Neural progenitor cell (in vitro differentiated cells): ENCODE measurements around the gene TBP. TPM values are rescaled to one million over a fixed set of nuclear protein-coding genes. Genes with fewer than 3 reads are reported as not detected.
A peak's percentile ranks its signal among the peaks of the same experiment; 100 is the strongest.

Source experiments
- DNase-seq: peaks from one replicate; pipeline ENCODE4 v3.0.0-alpha.2; 2016; ENCODE audit warnings: low spot score
- H2AFZ ChIP-seq: fragments of 200-600 bp; sonication (generic); replicated peaks from 2 replicates; pipeline ENCODE4 v1.6.1; 2016; ENCODE audit warnings: antibody characterized with exemption
- H3F3A ChIP-seq: fragments of 200-600 bp; sonication (generic); 2 replicates; pipeline ENCODE4 v1.6.1; 2016; ENCODE audit warnings: antibody characterized with exemption, low read depth
- H3K27ac ChIP-seq: fragments of 200-600 bp; sonication (generic); 2 replicates; pipeline ENCODE4 v1.5.1; 2016; ENCODE audit warnings: mild to moderate bottlenecking
- H3K27me3 ChIP-seq: fragments of 200-600 bp; sonication (generic); 2 replicates; pipeline ENCODE4 v1.6.1; 2016; ENCODE audit warnings: mild to moderate bottlenecking, moderate library complexity
- H3K36me3 ChIP-seq: fragments of 200-600 bp; sonication (generic); 2 replicates; pipeline ENCODE4 v1.5.1; 2016
- H3K4me1 ChIP-seq: fragments of 200-600 bp; sonication (generic); 2 replicates; pipeline ENCODE4 v1.6.1; 2016; ENCODE audit warnings: mixed run types
- H3K4me2 ChIP-seq: fragments of 200-600 bp; sonication (generic); 2 replicates; pipeline ENCODE4 v1.6.1; 2016
- H3K4me3 ChIP-seq: fragments of 200-600 bp; sonication (generic); 2 replicates; pipeline ENCODE4 v1.5.1; 2016
- H3K79me2 ChIP-seq: fragments of 200-600 bp; sonication (generic); 2 replicates; pipeline ENCODE4 v1.6.1; 2016; ENCODE audit warnings: low read depth
- H3K9ac ChIP-seq: fragments of 200-600 bp; sonication (generic); 2 replicates; pipeline ENCODE4 v1.6.1; 2016
- H3K9me3 ChIP-seq: fragments of 200-600 bp; sonication (generic); 2 replicates; pipeline ENCODE4 v1.5.1; 2016; ENCODE audit warnings: low read depth
- H4K20me1 ChIP-seq: fragments of 200-600 bp; sonication (generic); 2 replicates; pipeline ENCODE4 v1.6.1; 2016; ENCODE audit warnings: low read depth
- H3K27ac Mint-ChIP-seq: 3 replicates; pipeline ENCODE4 v1.8.0; 2021; ENCODE audit warnings: mixed read lengths
- H3K27me3 Mint-ChIP-seq: 2 replicates; pipeline ENCODE4 v1.8.0; 2022; ENCODE audit warnings: low read depth, mild to moderate bottlenecking, inconsistent platforms, moderate library complexity, mixed read lengths; ENCODE audit not compliant: insufficient read depth
- H3K36me3 Mint-ChIP-seq: 3 replicates; pipeline ENCODE4 v1.8.0; 2021; ENCODE audit warnings: mixed read lengths
- H3K4me1 Mint-ChIP-seq: 3 replicates; pipeline ENCODE4 v1.8.0; 2021; ENCODE audit warnings: mixed read lengths
- H3K4me3 Mint-ChIP-seq: 3 replicates; pipeline ENCODE4 v1.8.0; 2021; ENCODE audit warnings: mild to moderate bottlenecking, moderate library complexity, mixed read lengths
- H3K9me3 Mint-ChIP-seq: 3 replicates; pipeline ENCODE4 v1.8.0; 2020; ENCODE audit warnings: mixed read lengths
- CTCF ChIP-seq: fragments of 200-600 bp; sonication (generic); IDR thresholded peaks from 2 replicates; pipeline ENCODE4 v1.5.1; 2017; ENCODE audit warnings: antibody characterized with exemption, mild to moderate bottlenecking
- EZH2 ChIP-seq: fragments of 200-600 bp; sonication (generic); IDR thresholded peaks from 2 replicates; pipeline ENCODE4 v1.6.1; 2017; ENCODE audit warnings: antibody characterized with exemption, mild to moderate bottlenecking, moderate library complexity
- EZH2phosphoT487 ChIP-seq: fragments of 200-600 bp; sonication (generic); IDR thresholded peaks from 2 replicates; pipeline ENCODE4 v1.6.1; 2017; ENCODE audit warnings: antibody characterized with exemption
- total RNA-seq: library from RNA; depleted of rRNA; stranded (reverse); fragments of >200 nt; gene quantifications from 2 replicates; pipeline ENCODE4 v1.2.3, GENCODE V29; 2015; ENCODE audit warnings: low replicate concordance

TBP gene
- total RNA-seq, 1 donor from 2014 or later: 23.0 TPM

GRCh38 chr6:170545405-170545804 is 8.8 kb upstream of the TBP start:
- no peak for DNase-seq
- H3K27me3 ChIP-seq: no peaks in the 10 kb centered on the region
- H3K27me3 Mint-ChIP-seq: no peaks in the 10 kb centered on the region
- TF ChIP-seq EZH2phosphoT487 (no peak), CTCF (no peak), EZH2 (no peak)
- no peaks in the 10 kb centered on the region for H3K9me3 ChIP-seq
- H3F3A ChIP-seq: no peaks in the 10 kb centered on the region
- H4K20me1 ChIP-seq: peaks cover 42% of the 10 kb centered on the region
- peaks cover 40% of the 10 kb centered on the region for H3K36me3 ChIP-seq
- H3K27ac Mint-ChIP-seq: no peak overlapping the region
- H3K4me1 Mint-ChIP-seq: peaks cover 3% of the 10 kb centered on the region
- no peak overlapping the region for H3K4me3 ChIP-seq
- H3K4me3 Mint-ChIP-seq: no peak overlapping the region
- H3K9me3 Mint-ChIP-seq: no peaks in the 10 kb centered on the region
- H3K27ac ChIP-seq: no peak overlapping the region
- peaks cover 20% of the 10 kb centered on the region for H3K36me3 Mint-ChIP-seq
- no peaks in the 10 kb centered on the region for H3K4me1 ChIP-seq
- no peak overlapping the region for H3K9ac ChIP-seq
- H3K4me2 ChIP-seq: no peak overlapping the region
- H3K79me2 ChIP-seq: peaks cover 90% of the 10 kb centered on the region
- no peak overlapping the region for H2AFZ ChIP-seq

- Histone ChIP-seq H3K79me2 (peaks cover 87% of the 10 kb centered on the region), H3K4me1 (peaks cover 23% of the 10 kb centered on the region), H3K9me3 (no peaks in the 10 kb centered on the region), H3K36me3 (peaks cover 10% of the 10 kb centered on the region), H3F3A (peaks cover 13% of the 10 kb centered on the region), H3K27ac (peak within 1 kb of the TSS; percentile 98), H3K4me3 (peak within 1 kb of the TSS; percentile 95), H2AFZ (peak within 1 kb of the TSS; percentile 94), H3K4me2 (peak within 1 kb of the TSS; percentile 93), H3K27me3 (no peaks in the 10 kb centered on the region), H3K9ac (peak within 1 kb of the TSS; percentile 96), H4K20me1 (peaks cover 60% of the 10 kb centered on the region)
- Mint-ChIP-seq H3K27me3 (no peaks in the 10 kb centered on the region), H3K4me1 (peaks cover 15% of the 10 kb centered on the region), H3K27ac (no peak within 1 kb of the TSS), H3K36me3 (no peaks in the 10 kb centered on the region), H3K4me3 (no peak within 1 kb of the TSS), H3K9me3 (no peaks in the 10 kb centered on the region)
- TF ChIP-seq CTCF: no peak
- peak; percentile 97 for DNase-seq
These were observed 1.2 kb upstream of the TBP start, which contains the start of gene PSMB1 for GRCh38 chr6:170552765-170553533. TSS of gene PSMB1 (minus strand) at chr6:170553307. CDS start at chr6:170553242, 65 bp downstream.

- Histone ChIP-seq H3K27ac (no peak overlapping the region), H3K9ac (no peak overlapping the region), H3K9me3 (no peaks in the 10 kb centered on the region), H3K79me2 (peaks cover 86% of the 10 kb centered on the region), H4K20me1 (peaks cover 55% of the 10 kb centered on the region), H3K4me1 (peaks cover 23% of the 10 kb centered on the region), H3K4me3 (peak overlapping the region; percentile 95), H3K27me3 (no peaks in the 10 kb centered on the region), H3F3A (peaks cover 13% of the 10 kb centered on the region), H3K4me2 (peak overlapping the region; percentile 93), H2AFZ (peak overlapping the region; percentile 94), H3K36me3 (peaks cover 4% of the 10 kb centered on the region)
- Mint-ChIP-seq H3K36me3 (peaks cover 2% of the 10 kb centered on the region), H3K27me3 (no peaks in the 10 kb centered on the region), H3K4me3 (no peak overlapping the region), H3K27ac (no peak overlapping the region), H3K9me3 (no peaks in the 10 kb centered on the region), H3K4me1 (peaks cover 15% of the 10 kb centered on the region)
- no peak for TF ChIP-seq EZH2phosphoT487
- TF ChIP-seq EZH2: no peak
- no peak for TF ChIP-seq CTCF
- no peak for DNase-seq
These were observed 596 bp upstream of the TBP start for GRCh38 chr6:170553534-170554012.
